HG03280 (cell line): ENCODE data around the gene PPM1H.

ENCODE experiments used
- ATAC-seq: cut with Tn5 transposase; IDR thresholded peaks from one replicate; pipeline ENCODE4 v1.9.1; 2021; ENCODE audit warnings: mild to moderate bottlenecking, moderate library complexity; ENCODE audit not compliant: unreplicated experiment

PPM1H gene

DNA sequence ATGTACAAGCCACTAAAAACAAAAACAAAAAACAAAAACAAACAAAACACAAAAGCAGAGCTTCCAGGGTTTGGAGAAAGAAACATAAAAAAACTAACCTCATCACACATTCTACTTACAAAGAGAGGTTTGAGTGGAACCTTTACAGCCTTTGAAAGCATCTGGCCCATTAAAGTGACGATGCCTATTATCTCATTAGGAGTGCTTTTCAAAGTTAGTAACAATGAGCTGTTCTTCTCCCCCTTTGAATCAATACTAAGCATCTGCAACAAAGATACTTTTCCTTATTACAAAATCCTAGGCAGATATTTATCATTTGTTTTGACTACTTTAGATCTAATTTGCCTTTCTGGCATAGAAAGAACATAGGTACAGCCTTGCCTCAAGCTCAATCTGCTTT lies 217.3 kb downstream of the PPM1H start:
- no peak for ATAC-seq

DNA sequence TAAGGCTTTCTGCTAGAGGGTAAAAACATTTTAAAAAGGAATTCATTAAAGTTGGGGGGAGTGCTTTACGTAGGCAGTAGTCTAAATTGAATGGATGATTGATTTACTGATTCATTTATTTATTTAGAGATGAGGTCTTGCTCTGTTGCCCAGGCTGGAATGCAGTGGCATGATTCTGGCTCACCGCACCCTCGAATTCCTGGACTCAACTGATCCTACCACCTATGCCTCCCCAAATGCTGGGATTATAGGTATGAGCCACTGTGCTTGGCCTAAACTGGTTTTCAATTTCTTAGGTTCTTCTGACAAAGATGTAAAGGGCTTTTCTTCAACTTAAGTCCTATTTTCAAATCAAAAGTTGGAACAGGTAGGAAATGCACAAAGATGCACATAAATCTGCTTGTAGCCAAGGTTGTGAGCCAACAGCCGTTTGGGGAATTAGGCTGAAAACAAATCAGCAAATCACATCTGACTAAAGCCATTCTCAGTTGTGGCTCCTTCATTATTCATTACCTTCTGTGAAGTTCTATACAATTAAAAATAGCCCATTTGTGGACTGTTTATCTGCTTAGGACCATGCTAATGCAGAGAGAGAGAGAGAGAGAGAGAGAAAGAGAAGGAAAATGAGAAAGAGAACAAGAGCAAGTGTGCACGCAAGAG lies 218.0 kb downstream of the PPM1H start:
- no peak for ATAC-seq

- ATAC-seq, result no peak
These were observed 218.9 kb downstream of the PPM1H start for GRCh38 chr12:62716037-62716436.

DNA sequence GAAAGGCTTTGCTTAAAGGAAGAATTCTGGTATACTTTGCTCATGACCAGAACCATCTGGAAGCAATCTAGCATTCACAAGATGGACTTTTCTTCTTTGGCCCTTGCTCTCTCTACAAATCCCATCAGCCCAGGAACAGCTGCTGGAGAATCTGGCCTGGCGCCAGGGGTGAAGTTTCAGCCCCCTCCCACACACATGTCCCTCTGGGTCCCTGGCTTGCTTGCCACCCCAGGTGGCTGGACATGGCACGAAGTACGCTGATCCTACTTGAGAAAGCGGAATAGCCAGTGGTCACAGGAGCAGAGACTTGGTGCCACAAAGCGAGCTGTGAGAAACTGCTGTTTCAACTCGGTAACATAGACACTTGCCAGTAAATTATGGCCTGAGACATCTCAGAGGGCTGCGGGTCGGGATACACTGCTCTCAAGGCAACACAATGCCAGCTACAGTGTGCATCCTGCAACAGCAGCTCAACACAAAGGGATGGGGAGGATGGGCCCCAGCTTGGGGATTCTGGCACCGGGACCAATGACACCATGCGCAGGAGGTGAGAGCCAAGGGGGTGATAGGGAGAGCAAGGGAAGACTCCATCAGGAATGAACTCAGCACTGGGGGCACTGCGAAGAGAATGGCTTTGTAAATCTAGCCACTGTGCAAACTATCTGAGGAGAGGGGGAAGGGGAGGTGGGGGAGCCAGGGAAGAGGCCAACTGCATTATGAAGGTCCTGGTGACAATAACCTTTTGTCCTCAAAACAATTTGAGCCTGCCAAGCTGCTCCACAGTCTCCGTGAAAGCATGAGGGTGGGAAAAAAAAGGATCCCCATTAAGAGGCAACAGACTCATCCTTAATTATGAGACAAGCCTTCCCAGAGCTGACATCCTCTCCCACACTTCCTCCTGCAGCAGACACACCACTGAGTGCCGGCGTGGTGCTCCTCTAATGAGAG lies 219.9 kb downstream of the PPM1H start:
- no peak for ATAC-seq

GRCh38 chr12:62714181-62714773 lies 220.7 kb downstream of the PPM1H start:
- no peak for ATAC-seq

- ATAC-seq, result no peak
These were observed 221.2 kb downstream of the PPM1H start for GRCh38 chr12:62713723-62714122.

DNA sequence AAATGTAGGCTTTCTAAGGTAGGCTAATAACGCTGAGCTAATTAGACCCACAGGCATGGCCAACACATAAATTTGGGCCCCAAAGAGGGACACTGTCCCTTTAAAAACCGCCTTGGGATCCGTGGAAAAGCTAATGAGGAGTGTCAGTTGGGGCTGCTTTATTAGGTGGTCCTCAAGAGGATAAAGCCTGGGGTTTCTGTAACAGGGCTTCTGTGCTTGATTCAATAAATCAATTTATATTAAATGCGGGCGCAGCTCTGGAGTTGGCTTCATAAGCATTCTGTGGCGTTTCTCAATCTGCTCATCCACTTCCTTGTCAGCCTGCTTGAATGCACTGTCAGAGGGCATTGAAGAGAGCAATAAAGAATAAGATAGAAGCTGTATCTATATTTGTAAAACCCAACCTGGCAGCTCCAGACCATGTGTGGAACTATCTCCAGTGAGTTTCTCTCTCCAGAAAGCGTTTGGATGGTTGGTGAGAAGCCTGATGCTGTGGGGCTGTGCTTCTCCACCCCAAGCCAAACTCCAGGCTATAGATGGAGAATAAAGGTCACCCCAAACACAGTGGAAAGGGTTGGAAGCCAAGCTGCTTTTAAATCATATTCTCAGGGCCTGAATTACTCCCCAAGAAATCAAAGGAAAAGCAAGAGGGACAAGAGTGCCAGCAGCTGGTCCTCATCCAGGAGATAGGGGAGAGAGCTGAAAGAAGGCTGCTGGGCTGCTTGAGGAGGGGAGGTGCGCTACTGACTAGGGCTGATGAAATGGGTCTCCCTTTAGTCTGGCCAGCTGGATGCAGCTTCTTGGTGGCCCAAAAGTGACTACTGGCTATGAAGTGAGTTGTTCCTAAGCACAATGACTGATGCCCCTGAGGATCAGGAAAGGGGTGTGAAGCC lies 222.0 kb downstream of the PPM1H start:
- ATAC-seq, result no peak

DNA sequence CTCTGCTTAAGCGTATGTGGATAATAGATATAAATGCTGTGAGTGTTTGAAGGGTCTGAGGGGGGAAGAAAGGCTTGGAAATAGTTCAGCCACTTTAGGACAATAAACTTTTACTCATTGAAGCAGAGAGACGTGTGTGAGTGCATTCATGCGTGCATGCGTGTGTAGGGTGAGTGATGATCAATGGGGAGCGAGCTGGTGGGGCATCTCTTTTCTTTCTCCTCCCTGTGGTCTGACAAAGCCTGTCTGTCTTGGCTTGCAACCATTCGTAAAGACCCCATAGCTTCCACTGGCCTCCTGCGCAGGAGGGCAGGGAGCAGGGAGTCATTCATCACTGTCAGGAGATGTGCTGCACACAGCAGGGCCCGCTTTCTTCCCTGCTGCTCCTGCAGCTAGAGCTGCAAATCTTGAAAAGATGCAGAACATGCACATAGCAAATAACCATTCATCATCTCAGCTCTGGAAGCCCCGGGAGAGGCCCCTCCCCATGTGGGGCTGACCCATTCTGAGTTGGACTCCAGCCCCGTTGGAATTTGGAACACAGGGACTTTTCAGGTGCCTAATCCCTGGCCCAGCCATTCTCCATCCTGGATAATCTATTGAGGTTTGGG lies 223.2 kb downstream of the PPM1H start:
- ATAC-seq, result no peak

DNA sequence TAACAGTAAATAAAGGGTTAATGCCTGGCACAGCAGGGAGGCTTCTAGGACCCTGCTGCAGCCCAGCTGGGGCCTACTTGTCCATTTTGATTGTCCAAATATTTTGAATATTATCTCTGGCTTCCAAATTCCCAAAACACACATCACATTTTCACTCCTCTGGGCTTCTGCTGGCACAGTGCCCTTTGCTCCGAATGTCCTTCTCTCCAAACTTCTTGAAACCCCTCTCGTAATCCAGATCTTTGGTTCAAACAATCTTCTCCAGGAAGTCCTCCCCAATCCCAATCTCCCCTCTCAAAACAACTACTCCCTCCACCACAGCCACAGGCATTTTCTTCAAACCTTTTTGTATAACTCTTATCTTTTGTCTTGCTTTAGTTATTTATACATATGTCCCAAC lies 225.6 kb downstream of the PPM1H start:
- ATAC-seq, result no peak

DNA sequence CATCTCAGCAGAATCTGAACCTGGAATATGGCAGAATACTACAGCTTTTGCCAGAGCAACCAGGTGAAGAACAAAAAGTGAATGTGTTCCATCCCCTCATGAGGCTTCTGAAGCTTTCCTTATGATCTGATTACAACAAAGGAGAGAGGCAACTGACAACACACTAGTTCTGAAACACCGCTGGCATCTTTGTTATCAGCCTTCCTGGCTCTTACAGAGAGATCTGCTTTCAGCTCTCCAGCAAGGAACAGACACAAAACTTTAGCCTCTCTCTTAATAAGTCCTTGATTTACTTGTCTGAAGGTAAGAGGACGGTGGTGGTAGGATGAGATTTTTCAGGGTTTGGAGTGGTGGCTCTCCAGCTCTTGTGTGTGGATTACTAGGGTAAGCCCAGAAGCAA lies 227.0 kb downstream of the PPM1H start:
- ATAC-seq, result no peak

GRCh38 chr12:62705846-62706245 lies 229.1 kb downstream of the PPM1H start:
- no peak for ATAC-seq

- no peak for ATAC-seq
These were observed 232.0 kb downstream of the PPM1H start for GRCh38 chr12:62703011-62703380.

DNA sequence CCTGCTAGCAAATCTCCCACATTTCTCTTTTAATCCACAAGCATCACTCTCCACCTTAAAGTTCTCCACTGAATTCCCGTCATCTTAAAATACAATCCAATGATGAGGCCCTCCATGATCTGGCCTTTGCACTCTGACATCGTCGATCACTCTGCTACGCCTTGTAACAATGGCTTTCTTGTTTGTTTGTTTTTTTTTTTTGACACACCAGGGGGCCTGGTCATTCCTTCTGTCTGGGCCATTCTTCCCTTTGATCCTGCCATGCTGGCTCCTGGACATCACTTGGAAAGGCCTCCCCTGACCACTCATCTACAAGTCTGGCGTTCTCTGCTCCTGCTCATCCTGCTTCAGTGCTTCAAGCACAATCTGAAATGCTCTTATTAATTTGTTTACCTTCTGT lies 233.5 kb downstream of the PPM1H start:
- ATAC-seq, result no peak

DNA sequence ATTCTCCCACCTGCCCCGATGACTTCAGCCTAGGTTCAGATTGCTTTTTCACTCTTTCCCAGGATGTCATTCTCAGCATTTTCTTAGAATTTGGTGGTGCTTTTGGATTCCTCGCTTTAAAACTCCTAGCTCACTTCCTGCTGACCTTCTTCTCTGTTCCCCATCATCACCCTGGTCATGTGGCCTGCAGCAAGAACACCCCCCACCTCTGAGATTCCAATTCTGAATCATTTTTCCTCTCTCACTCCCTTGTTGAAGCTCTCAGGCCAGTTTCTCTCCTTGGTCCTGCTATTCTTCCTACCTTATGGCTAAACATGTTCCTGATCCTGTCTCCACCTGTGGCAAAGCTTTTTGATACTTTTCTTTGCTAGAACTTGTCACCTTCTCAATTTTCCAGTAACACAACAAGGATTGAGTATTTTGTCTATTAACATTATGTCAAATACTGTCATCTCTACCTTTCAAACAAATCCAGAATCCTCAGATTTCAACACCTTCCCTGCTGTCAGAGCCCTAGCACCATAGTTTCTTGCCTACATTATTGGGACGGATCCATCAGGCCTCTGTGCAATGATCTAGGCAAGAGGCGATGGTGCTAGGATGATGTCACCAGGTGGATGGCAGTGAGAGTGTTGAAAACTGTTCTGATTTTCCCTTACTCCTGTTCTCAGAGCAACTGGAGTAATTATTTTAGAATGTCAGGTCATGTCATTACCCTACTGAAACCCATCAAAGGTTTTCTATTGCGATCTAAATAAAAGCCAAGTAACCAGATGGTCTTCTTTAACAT lies 234.7 kb downstream of the PPM1H start:
- ATAC-seq, result no peak

DNA sequence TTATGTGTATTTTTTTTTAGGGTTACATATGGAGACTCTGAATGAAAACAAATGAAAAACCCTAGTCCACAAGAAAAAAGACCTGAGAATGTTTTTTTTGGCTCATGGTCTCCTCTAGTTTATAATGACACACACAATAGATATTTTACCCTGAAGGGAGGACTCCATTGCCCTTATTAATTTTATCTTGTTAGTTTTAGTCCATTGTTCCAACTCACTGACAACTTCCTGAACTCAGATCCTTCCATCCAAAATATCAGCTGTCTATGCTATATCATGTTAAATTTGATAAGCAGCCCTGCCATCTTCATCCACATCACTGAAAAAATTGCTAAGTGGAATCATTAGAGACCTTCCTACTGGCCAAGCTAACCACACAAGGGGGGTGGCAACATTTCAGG lies 236.2 kb downstream of the PPM1H start:
- ATAC-seq, result no peak

- ATAC-seq, result no peak
These were observed 237.1 kb downstream of the PPM1H start for GRCh38 chr12:62697893-62698292.

- no peak for ATAC-seq
These were observed 239.3 kb downstream of the PPM1H start for GRCh38 chr12:62695696-62696095.

DNA sequence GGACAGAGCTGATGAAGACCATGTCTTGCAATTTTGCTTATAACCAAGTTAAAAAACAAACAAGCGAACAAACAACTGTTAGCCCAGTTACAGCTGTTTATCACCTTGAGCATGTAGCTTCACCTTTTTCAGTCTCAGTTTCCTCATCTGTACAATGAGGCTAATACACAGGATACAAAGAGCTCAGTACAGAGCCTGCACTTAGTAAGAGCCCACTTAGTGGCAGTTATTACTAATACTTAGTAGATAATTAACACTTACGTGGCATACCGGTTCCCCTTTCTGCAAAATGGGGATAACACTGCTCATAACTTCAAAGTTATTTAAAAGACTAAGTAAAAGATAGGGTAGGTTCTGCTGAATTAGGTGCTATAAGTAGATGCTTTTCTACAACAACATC lies 240.3 kb downstream of the PPM1H start:
- ATAC-seq, result no peak

- ATAC-seq, result no peak
These were observed 240.8 kb downstream of the PPM1H start for GRCh38 chr12:62694116-62694515.
